ENCODE measurements around the gene PLXDC1. TPM values are rescaled to one million over a fixed set of nuclear protein-coding genes. Genes with fewer than 3 reads are reported as not detected.

The PLXDC1 gene
- total and polyA plus RNA-seq, 2 of the 8 experiments (the other 6 are each of a cell fraction or from before 2014, with no cell fraction given) = 4.1 to 14.6 TPM

DNA sequence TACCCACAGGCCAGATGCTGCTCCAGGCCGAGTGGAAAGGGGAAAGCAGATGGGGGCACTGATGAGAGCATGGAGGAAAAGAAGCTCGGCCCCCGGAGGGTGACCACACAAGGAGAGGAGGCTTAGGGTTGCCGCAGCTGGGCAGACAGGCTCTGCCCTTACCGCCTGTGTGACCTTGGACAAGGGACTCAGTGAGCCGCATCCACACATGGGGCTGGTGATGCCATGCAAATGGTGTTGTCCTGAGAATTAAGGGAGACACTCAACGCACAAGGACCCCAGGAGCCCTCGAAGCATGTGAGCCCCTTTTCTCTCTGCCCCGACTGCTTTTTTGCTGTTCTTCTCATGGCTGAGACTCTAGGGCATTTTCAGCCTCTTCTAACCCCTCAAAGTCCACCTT lies 61.0 kb downstream of the PLXDC1 start:
- no peak overlapping the region for H2AFZ ChIP-seq (ENCODE audit: low read length)
- H3K23ac ChIP-seq (ENCODE audit: insufficient read length) = no peak overlapping the region
- no peaks in the 10 kb centered on the region for H4K20me1 ChIP-seq (replicated peaks in 1 of 2; ENCODE audit: control insufficient read depth in 1 of 2, insufficient read depth in 2 of 2, low read length in 2 of 2)
- H4K5ac ChIP-seq (ENCODE audit: insufficient read length, low read depth, low read length) = no peak overlapping the region
- CTCF ChIA-PET (ENCODE audit: partially characterized antibody) = interaction anchor here (1.1 to 4.9 kb wide), 6 partner anchors 10 to 107 kb away, joined by 3 to 45 read pairs (median 8); partner anchors contain the start of gene PLXDC1
- no peak overlapping the region for H2BK20ac ChIP-seq (ENCODE audit: low read length)
- H3K9ac ChIP-seq (replicated peaks in 1 of 4; ENCODE audit: extremely low read depth in 1 of 4, low read depth in 3 of 4, low read length in 3 of 4) = no peak overlapping the region
- H3K36me3 ChIP-seq (ENCODE audit: control insufficient read depth in 2 of 4, insufficient read depth in 4 of 4, low read length in 3 of 4) = no peaks in the 10 kb centered on the region; a peak in 1 of 8 replicates
- TF ChIP-seq EGR1 (IDR thresholded peaks at IDR 0.05; ENCODE audit: borderline replicate concordance, low read depth, low read length) = no peak
- TF ChIP-seq NRF1 (IDR thresholded peaks at IDR 0.05; ENCODE audit: low read depth, low read length) = no peak
- H4K8ac ChIP-seq (ENCODE audit: extremely low read depth, insufficient read depth, low read length) = no peak overlapping the region
- DNase-seq (ENCODE audit: low read depth in 1 of 2, low spot score in 2 of 2) (no peak), FAIRE-seq (no peak)
- H3K79me1 ChIP-seq (ENCODE audit: low read depth, low read length) = no peaks in the 10 kb centered on the region
- no peak overlapping the region for H2BK12ac ChIP-seq (ENCODE audit: low read depth, low read length)
- POLR2A ChIA-PET (ENCODE audit: partially characterized antibody) = no interaction called here
- no peak overlapping the region for H3K14ac ChIP-seq (ENCODE audit: insufficient read length)
- H3K18ac ChIP-seq (ENCODE audit: extremely low read depth, low read length) = no peak overlapping the region
- no peak overlapping the region for H3K56ac ChIP-seq (replicated peaks; ENCODE audit: insufficient read length, low read depth, low read length)
- no peak overlapping the region for H3K4ac ChIP-seq (replicated peaks; ENCODE audit: insufficient read length, low read depth, low read length)
- H3K27me3 ChIP-seq (replicated peaks in 1 of 4; ENCODE audit: control insufficient read depth in 3 of 4, extremely low read depth in 1 of 4, insufficient read depth in 3 of 4, low read length in 3 of 4) = no peaks in the 10 kb centered on the region
- no peak overlapping the region for H2BK120ac ChIP-seq (replicated peaks; ENCODE audit: low read depth, low read length)
- no peak overlapping the region for H3K27ac ChIP-seq (ENCODE audit: low read depth, low read length)
- no peaks in the 10 kb centered on the region for H3K23me2 ChIP-seq (ENCODE audit: low read depth, low read length)
- WGBS, 2 experiments (ENCODE audit: extremely low coverage in 1 of 2, insufficient coverage in 1 of 2, insufficient read length in 1 of 2, insufficient replicate concordance in 2 of 2, low coverage in 1 of 2, low lambda C conversion rate in 2 of 2, missing lambda C conversion rate in 1 of 2) = 92% methylated on average over 9 of the region's 9 CpGs; no CpG with 5 or more reads in 1 of the 2 experiments
- no peak overlapping the region for H3K4me2 ChIP-seq (ENCODE audit: insufficient read depth in 1 of 2, low read depth in 2 of 2, low read length in 2 of 2)
- H4K91ac ChIP-seq (replicated peaks; ENCODE audit: insufficient read length, low read length) = no peak overlapping the region
- H3K9me3 ChIP-seq (ENCODE audit: insufficient read depth in 2 of 2, low read depth in 1 of 2, low read length in 1 of 2) = no peaks in the 10 kb centered on the region
- H2AK5ac ChIP-seq (ENCODE audit: low read depth, low read length) = no peak overlapping the region
- H3K4me1 ChIP-seq (replicated peaks in 1 of 4; ENCODE audit: control insufficient read depth in 3 of 4, insufficient read depth in 4 of 4, low read length in 3 of 4) = peaks cover 0 to 3% (median 1%) of the 10 kb centered on the region in 4 experiments; a peak in 2 of 7 replicates
- H2BK5ac ChIP-seq (ENCODE audit: low read depth, low read length) = no peak overlapping the region
- no peak overlapping the region for H2BK15ac ChIP-seq (ENCODE audit: low read length)
- no peak overlapping the region for H3K4me3 ChIP-seq (ENCODE audit: extremely low read depth in 1 of 4, insufficient read depth in 2 of 4, low read depth in 3 of 4, low read length in 4 of 4)
- no peaks in the 10 kb centered on the region for H3K79me2 ChIP-seq (ENCODE audit: control insufficient read depth in 1 of 2, insufficient read depth in 2 of 2, low read length in 2 of 2)

Measured in H1 (cell line).